H1 (cell line): ENCODE data around the gene TMSB4Y. TPM values are rescaled to one million over a fixed set of nuclear protein-coding genes. Genes with fewer than 3 reads are reported as not detected.

Experiments
- CTCF ChIA-PET: fragments of 300-600 bp; sonication (Branson Sonifier 250); formaldehyde crosslinking; loops from one replicate; lab custom pipeline; 2021; ENCODE audit not compliant: partially characterized antibody; lab: Charles Lee
- POLR2A ChIA-PET: fragments of 300-600 bp; sonication (Branson Sonifier 250); formaldehyde crosslinking; loops from one replicate; lab custom pipeline; 2021; ENCODE audit warnings: inconsistent platforms; ENCODE audit not compliant: partially characterized antibody; lab: Charles Lee
- DNase-seq, 2 experiments: peaks; one replicate each; pipeline versions ENCODE4 v3.0.0 to v3.0.0-alpha.2; 2010 to 2022; ENCODE audit warnings: low spot score in 2 of 2, low read depth in 1 of 2, mixed read lengths in 1 of 2
- FAIRE-seq: peaks from 2 replicates; lab custom pipeline; 2011; peaks lifted over from hg19 to GRCh38; lab: Jason Lieb, UNC
- H2AFZ ChIP-seq: 2 replicates; pipeline ENCODE4 v1.8.1; 2012; ENCODE audit warnings: low read length, inconsistent platforms
- H2AK5ac ChIP-seq: 2 replicates; pipeline ENCODE4 v1.6.1; 2013; ENCODE audit warnings: low read depth, low read length
- H2BK120ac ChIP-seq: replicated peaks from 2 replicates; pipeline ENCODE3; 2013; ENCODE audit warnings: low read depth, low read length, inconsistent platforms
- H2BK12ac ChIP-seq: 2 replicates; pipeline ENCODE4 v1.6.1; 2013; ENCODE audit warnings: low read depth, low read length
- H2BK15ac ChIP-seq: 2 replicates; pipeline ENCODE4 v1.6.1; 2013; ENCODE audit warnings: low read length
- H2BK20ac ChIP-seq: 2 replicates; pipeline ENCODE4 v1.6.1; 2013; ENCODE audit warnings: low read length
- H2BK5ac ChIP-seq: 2 replicates; pipeline ENCODE4 v1.6.1; 2013; ENCODE audit warnings: low read depth, low read length
- H3K14ac ChIP-seq: 2 replicates; pipeline ENCODE4 v1.6.1; 2013; ENCODE audit warnings: inconsistent platforms; ENCODE audit not compliant: insufficient read length
- H3K18ac ChIP-seq: 2 replicates; pipeline ENCODE4 v1.6.1; 2013; ENCODE audit warnings: low read length; ENCODE audit errors: extremely low read depth
- H3K23ac ChIP-seq: 2 replicates; pipeline ENCODE4 v1.6.1; 2013; ENCODE audit warnings: inconsistent platforms; ENCODE audit not compliant: insufficient read length
- H3K23me2 ChIP-seq: 2 replicates; pipeline ENCODE4 v1.6.1; 2013; ENCODE audit warnings: low read depth, low read length
- H3K27ac ChIP-seq: 2 replicates; pipeline ENCODE4 v1.6.1; 2011; ENCODE audit warnings: low read depth, low read length, inconsistent platforms
- H3K27me3 ChIP-seq, 4 experiments: replicated peaks in 1 of 4; 1 replicate in 1 of 4; 2 replicates in 3 of 4; pipeline versions ENCODE4 v1.6.1 to v1.8.1; 2011 to 2013; ENCODE audit warnings: low read length in 3 of 4, mild to moderate bottlenecking in 3 of 4, inconsistent platforms in 2 of 4, mixed read lengths in 2 of 4, moderate library complexity in 1 of 4; ENCODE audit not compliant: control insufficient read depth in 3 of 4, insufficient read depth in 3 of 4; ENCODE audit errors: extremely low read depth in 1 of 4
- H3K36me3 ChIP-seq, 4 experiments: 2 replicates each; pipeline versions ENCODE4 v1.6.1 to v1.8.1; 2011 to 2013; ENCODE audit warnings: mild to moderate bottlenecking in 4 of 4, low read length in 3 of 4, moderate library complexity in 2 of 4, control low read depth in 1 of 4, inconsistent platforms in 1 of 4; ENCODE audit not compliant: insufficient read depth in 4 of 4, control insufficient read depth in 2 of 4
- H3K4ac ChIP-seq: replicated peaks from 2 replicates; pipeline ENCODE3; 2013; ENCODE audit warnings: low read length, low read depth, mixed read lengths, inconsistent platforms; ENCODE audit not compliant: insufficient read length
- H3K4me1 ChIP-seq, 4 experiments: replicated peaks in 1 of 4; 1 replicate in 1 of 4; 2 replicates in 3 of 4; pipeline versions ENCODE4 v1.6.1 to v1.8.1; 2011 to 2013; ENCODE audit warnings: low read length in 3 of 4, inconsistent platforms in 2 of 4, mixed read lengths in 1 of 4; ENCODE audit not compliant: insufficient read depth in 4 of 4, control insufficient read depth in 3 of 4
- H3K4me2 ChIP-seq, 2 experiments: 2 replicates each; pipeline versions ENCODE4 v1.6.1 to v1.8.1; 2011 to 2013; ENCODE audit warnings: low read depth in 2 of 2, low read length in 2 of 2, control low read depth in 1 of 2, inconsistent platforms in 1 of 2, mild to moderate bottlenecking in 1 of 2; ENCODE audit not compliant: insufficient read depth in 1 of 2
- H3K4me3 ChIP-seq, 4 experiments: fragments of 200-600, 300-600 bp in 1 of 4; sonication (generic), shearing (Covaris generic), sonication (Bioruptor Twin) in 1 of 4; 2 replicates each; pipeline versions ENCODE4 v1.5.1 to v1.8.1; 2011 to 2016; ENCODE audit warnings: low read length in 4 of 4, low read depth in 3 of 4, control low read depth in 2 of 4, inconsistent platforms in 2 of 4, mild to moderate bottlenecking in 2 of 4, mixed read lengths in 1 of 4, moderate library complexity in 1 of 4; ENCODE audit not compliant: insufficient read depth in 2 of 4; ENCODE audit errors: extremely low read depth in 1 of 4
- H3K56ac ChIP-seq: replicated peaks from 2 replicates; pipeline ENCODE3; 2013; ENCODE audit warnings: low read depth, mild to moderate bottlenecking, mixed read lengths, low read length, inconsistent platforms; ENCODE audit not compliant: insufficient read length
- H3K79me1 ChIP-seq: 2 replicates; pipeline ENCODE4 v1.6.1; 2013; ENCODE audit warnings: low read depth, low read length, control low read depth
- H3K79me2 ChIP-seq, 2 experiments: 2 replicates each; pipeline versions ENCODE4 v1.6.1 to v1.8.1; 2012 to 2013; ENCODE audit warnings: low read length in 2 of 2, mild to moderate bottlenecking in 2 of 2, inconsistent platforms in 1 of 2; ENCODE audit not compliant: insufficient read depth in 2 of 2, control insufficient read depth in 1 of 2
- H3K9ac ChIP-seq, 4 experiments: replicated peaks in 1 of 4; 1 replicate in 1 of 4; 2 replicates in 3 of 4; pipeline versions ENCODE4 v1.6.1 to v1.8.1; 2011 to 2013; ENCODE audit warnings: low read depth in 3 of 4, low read length in 3 of 4, control low read depth in 2 of 4, mild to moderate bottlenecking in 2 of 4, moderate library complexity in 2 of 4, inconsistent platforms in 1 of 4; ENCODE audit errors: extremely low read depth in 1 of 4
- H3K9me3 ChIP-seq, 2 experiments: 2 replicates each; pipeline versions ENCODE4 v1.6.1 to v1.8.1; 2012 to 2013; ENCODE audit warnings: mild to moderate bottlenecking in 2 of 2, moderate library complexity in 2 of 2, control low read depth in 1 of 2, inconsistent platforms in 1 of 2, low read depth in 1 of 2, low read length in 1 of 2, mixed read lengths in 1 of 2; ENCODE audit not compliant: insufficient read depth in 2 of 2
- H4K20me1 ChIP-seq, 2 experiments: replicated peaks in 1 of 2; 2 replicates each; pipeline versions ENCODE3 to v1.8.1; 2011 to 2013; ENCODE audit warnings: inconsistent platforms in 2 of 2, low read length in 2 of 2, mild to moderate bottlenecking in 1 of 2; ENCODE audit not compliant: insufficient read depth in 2 of 2, control insufficient read depth in 1 of 2
- H4K5ac ChIP-seq: 2 replicates; pipeline ENCODE4 v1.6.1; 2013; ENCODE audit warnings: low read length, low read depth, mixed read lengths, inconsistent platforms; ENCODE audit not compliant: insufficient read length
- H4K8ac ChIP-seq: 2 replicates; pipeline ENCODE4 v1.8.0; 2013; ENCODE audit warnings: mild to moderate bottlenecking, moderate library complexity, low read length, inconsistent platforms; ENCODE audit not compliant: insufficient read depth; ENCODE audit errors: extremely low read depth
- H4K91ac ChIP-seq: replicated peaks from 2 replicates; pipeline ENCODE3; 2013; ENCODE audit warnings: low read length, mixed read lengths, inconsistent platforms; ENCODE audit not compliant: insufficient read length
- ASH2L ChIP-seq: fragments of 200-600, 300-600 bp; sonication (generic); IDR thresholded peaks from one replicate; pipeline ENCODE4 v1.7.1; 2017; ENCODE audit warnings: low read length
- BACH1 ChIP-seq: IDR thresholded peaks from 2 replicates; pipeline ENCODE4 v1.6.1; 2012; ENCODE audit warnings: low read length, improper control_type of control experiment
- PHF8 ChIP-seq: fragments of 200-600 bp; sonication (generic); conservative IDR thresholded peaks from 2 replicates; pipeline ENCODE4 v1.7.1; 2012; ENCODE audit warnings: low read depth, mild to moderate bottlenecking, inconsistent platforms, low read length, moderate library complexity
- POLR2A ChIP-seq, 2 experiments: IDR thresholded peaks; 1 replicate in 1 of 2; 2 replicates in 1 of 2; pipeline ENCODE4 v1.6.1; 2011; ENCODE audit warnings: low read depth in 2 of 2, low read length in 2 of 2, mild to moderate bottlenecking in 2 of 2; ENCODE audit errors: control extremely low read depth in 1 of 2
- POLR2AphosphoS5 ChIP-seq: IDR thresholded peaks from 2 replicates; pipeline ENCODE4 v1.6.1; 2011; ENCODE audit warnings: low read depth, low read length
- SIN3A ChIP-seq, 2 experiments: IDR thresholded peaks in 1 of 2; conservative IDR thresholded peaks in 1 of 2; 2 replicates each; pipeline ENCODE4 v1.6.1; 2011 to 2012; ENCODE audit warnings: low read length in 2 of 2, improper control_type of control experiment in 1 of 2, low read depth in 1 of 2, mild to moderate bottlenecking in 1 of 2
- SP2 ChIP-seq: IDR thresholded peaks from 2 replicates; pipeline ENCODE4 v1.6.1; 2012; ENCODE audit warnings: mild to moderate bottlenecking, low read length, inconsistent platforms
- TAF1 ChIP-seq: IDR thresholded peaks from 2 replicates; pipeline ENCODE4 v1.6.1; 2011; ENCODE audit warnings: mild to moderate bottlenecking, low read depth, low read length
- TAF7 ChIP-seq: optimal IDR thresholded peaks from 2 replicates; pipeline ENCODE3; 2011; ENCODE audit warnings: low read depth, mild to moderate bottlenecking, inconsistent platforms, low read length, moderate library complexity, borderline replicate concordance
- TBP ChIP-seq: IDR thresholded peaks from 2 replicates; pipeline ENCODE4 v1.6.1; 2011; ENCODE audit warnings: low read depth, low read length, improper control_type of control experiment
- YY1 ChIP-seq: IDR thresholded peaks from 2 replicates; pipeline ENCODE4 v1.6.1; 2011; ENCODE audit warnings: low read depth, mild to moderate bottlenecking, low read length
- WGBS, 2 experiments: shearing (Covaris generic) in 1 of 2; methylation state at CpG; one replicate each; pipeline versions ENCODE4 v1.1.6 to v1.1.7; 2013 to 2015; ENCODE audit warnings: low lambda C conversion rate in 2 of 2, mixed read lengths in 2 of 2, inconsistent platforms in 1 of 2, low coverage in 1 of 2, missing lambda C conversion rate in 1 of 2; ENCODE audit not compliant: insufficient replicate concordance in 2 of 2, insufficient coverage in 1 of 2, insufficient read length in 1 of 2; ENCODE audit errors: extremely low coverage in 1 of 2, missing lambda C conversion rate in 1 of 2; 5-methylcytosine and 5-hydroxymethylcytosine counted together
- long read RNA-seq, 2 experiments: library from RNA in 1 of 2; library from capped mRNA in 1 of 2; stranded (forward); transcript quantifications; one replicate each; pipeline ENCODE4 v2.0.0, GENCODE V29; 2021; ENCODE audit warnings: inconsistent platforms in 1 of 2
- polyA minus RNA-seq, 3 experiments: library from RNA; depleted of rRNA, polyadenylated mRNA; stranded (reverse); fragments of >200 nt; gene quantifications; 1 replicate in 2 of 3; 2 replicates in 1 of 3; pipeline ENCODE4 v1.2.3, GENCODE V29; 2011
- polyA plus RNA-seq, 7 experiments: library from polyadenylated mRNA; depleted of rRNA in 3 of 7; stranded (reverse) in 5 of 7; unstranded in 2 of 7; fragments of >200 nt in 5 of 7; fragments of 200-250 nt in 2 of 7; gene quantifications; 1 replicate in 5 of 7; 2 replicates in 1 of 7; 4 replicates in 1 of 7; pipeline versions ENCODE4 v1.2.1 to v1.2.3, GENCODE V29; 2011 to 2013; ENCODE audit warnings: missing spikeins in 2 of 7, mixed read lengths in 2 of 7
- total RNA-seq: library from RNA; stranded (reverse); fragmentation: NEBNext Ultra II Directional; extraction: Animal tissue kit (Norgen Biotek cat#: 25700); gene quantifications from 2 replicates; pipeline ENCODE4 v1.2.1, GENCODE V29; 2021

TMSB4Y gene
- total RNA-seq: 2.6 and 3.5 TPM in 2 replicates
- polyA plus RNA-seq (2011; rRNA removed): 1.1 and 2.0 TPM in 2 replicates
- 2.6 TPM for polyA plus RNA-seq (2011; cell fraction: cytosol; rRNA removed)
- 1.5 TPM for polyA plus RNA-seq (2011; cell fraction: nucleus; rRNA removed)
- 3.0 to 4.1 TPM (median 3.3 TPM) in 4 replicates for polyA plus RNA-seq (2012, experiment 1 of 2)
- polyA plus RNA-seq (2012, experiment 2 of 2): 1.4 TPM
- 7.4 TPM for polyA plus RNA-seq (2013, experiment 1 of 2)
- polyA plus RNA-seq (2013, experiment 2 of 2): 6.7 TPM
- polyA minus RNA-seq (2011; rRNA and poly(A)+ RNA removed): 1.7 and 2.3 TPM in 2 replicates
- 2.4 TPM for polyA minus RNA-seq (2011; cell fraction: cytosol; rRNA and poly(A)+ RNA removed)
- polyA minus RNA-seq (2011; cell fraction: nucleus; rRNA and poly(A)+ RNA removed): 8.0 TPM
- long read RNA-seq, experiment 1, partial matches to known transcripts: 2 of 6 reads
- long read RNA-seq, experiment 1, other reads (novel, unspliced or antisense): 3 of 6 reads
- long read RNA-seq, experiment 2, partial matches to known transcripts: 0 of 2 reads
- long read RNA-seq, experiment 2, other reads (novel, unspliced or antisense): 1 of 2 reads

DNA sequence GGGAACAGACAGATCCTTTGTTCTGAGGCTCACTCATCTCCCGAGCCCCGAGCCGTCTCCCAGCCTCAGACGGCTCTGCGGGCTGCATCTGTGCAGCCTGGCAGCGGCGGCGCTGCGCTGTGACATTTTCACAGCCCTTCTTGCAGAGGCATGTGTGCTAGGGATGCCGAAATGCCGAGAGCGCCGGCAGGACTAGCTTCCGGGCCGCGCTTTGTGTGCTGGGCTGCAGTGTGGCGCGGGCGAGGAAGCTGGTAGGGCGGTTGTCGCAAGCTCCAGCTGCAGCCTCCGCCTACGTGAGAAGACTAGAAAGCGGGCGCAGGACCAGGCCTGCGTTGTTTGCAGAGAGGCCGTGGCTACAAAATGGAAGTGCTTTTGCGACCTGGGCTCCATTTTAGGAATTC is at the start of gene TMSB4Y:
TMSB4Y (plus strand) TSS at position 332 of the 401 bp plus-strand sequence.
- Histone ChIP-seq H3K18ac (peak within 1 kb of the TSS; percentile 71), H2BK12ac (peak within 1 kb of the TSS; percentile 50; the same call in 1 of the 2 replicates), H3K9me3 (0 out of 4 replicates have a peak, but pooled peaks cover 0 to 2% of the 10 kb centered on the region in 2 experiments), H3K4me2 (peak within 1 kb of the TSS; percentile 75 to 88), H3K23me2 (peaks cover 1% of the 10 kb centered on the region; the same call in 1 of the 2 replicates), H3K27ac (peak within 1 kb of the TSS; percentile 95), H2BK20ac (no peak within 1 kb of the TSS), H3K23ac (no peak within 1 kb of the TSS), H3K56ac (peak within 1 kb of the TSS; percentile 84), H4K20me1 (no peaks in the 10 kb centered on the region), H3K36me3 (no peaks in the 10 kb centered on the region), H2BK5ac (peak within 1 kb of the TSS; percentile 97), H2BK120ac (peak within 1 kb of the TSS; percentile 71), H4K91ac (peak within 1 kb of the TSS; percentile 85), H3K79me1 (no peaks in the 10 kb centered on the region), H3K27me3 (no peaks in the 10 kb centered on the region), H3K79me2 (peaks cover 0 to 29% of the 10 kb centered on the region in 2 experiments; a peak in 2 of 4 replicates), H3K4ac (peak within 1 kb of the TSS; percentile 38), H2AFZ (no peak within 1 kb of the TSS), H4K5ac (peak within 1 kb of the TSS; percentile 86), H2BK15ac (no peak within 1 kb of the TSS), H3K4me1 (peaks cover 0 to 12% (median 2%) of the 10 kb centered on the region in 4 experiments; a peak in 3 of 7 replicates), H3K9ac (peak within 1 kb of the TSS in 3 of 4 experiments; percentile 83 to 97 (median 94); a peak in 6 of 7 replicates), H4K8ac (peak within 1 kb of the TSS; percentile 95), H2AK5ac (peak within 1 kb of the TSS; percentile 39; the same call in 1 of the 2 replicates), H3K4me3 (peak within 1 kb of the TSS; percentile 54 to 72 (median 63)), H3K14ac (no peak within 1 kb of the TSS)
- TF ChIP-seq POLR2AphosphoS5: peak; percentile 60; the same call in 1 of the 2 replicates
- peak; percentile 81 for TF ChIP-seq YY1
- TF ChIP-seq PHF8: peak; percentile 31; the same call in 1 of the 2 replicates
- peak; percentile 68 for TF ChIP-seq TAF1
- peak; percentile 26 for TF ChIP-seq TAF7
- TF ChIP-seq BACH1: no peak
- 0 out of 4 replicates have a peak, but pooled peaks of 1 of the 2 experiments have one; percentile 35 for TF ChIP-seq SIN3A (conservative IDR thresholded peaks at IDR 0.05 in 1 of 2, IDR thresholded peaks at IDR 0.05 in 1 of 2; ENCODE audit: low read depth in 1 of 2, low read length in 2 of 2)
- peak; percentile 49; the same call in 1 of the 2 replicates for TF ChIP-seq TBP
- peak; percentile 22 for TF ChIP-seq ASH2L
- no peak for TF ChIP-seq SP2
- TF ChIP-seq POLR2A (IDR thresholded peaks at IDR 0.05; ENCODE audit: control extremely low read depth in 1 of 2, low read depth in 2 of 2, low read length in 2 of 2): peak in 1 of 2 experiments; percentile 13; a peak in 2 of 3 replicates
- 4% methylated on average over 22 of the region's 28 CpGs; no CpG with 5 or more reads in 1 of the 2 experiments for WGBS, 2 experiments
- DNase-seq (peak in 1 of 2 experiments; percentile 57), FAIRE-seq (no peak)
- POLR2A ChIA-PET: interaction anchor here (0.6 to 3.4 kb wide), 20 partner anchors 8 to 267 kb away, joined by 3 to 34 read pairs (median 3); partner anchors contain the start of gene UTY
- CTCF ChIA-PET: interaction anchor here (0.7 kb wide), 2 partner anchors 47 to 76 kb away, joined by 3 read pairs; no protein-coding TSS in a partner anchor
